ENCODE data around the gene PPP1R12A.
"Not testable (repeated sequence)": the region's sequence is repeated elsewhere in the genome, so short reads cannot be mapped to it uniquely, and the experiment has no call there.

The PPP1R12A gene

DNA sequence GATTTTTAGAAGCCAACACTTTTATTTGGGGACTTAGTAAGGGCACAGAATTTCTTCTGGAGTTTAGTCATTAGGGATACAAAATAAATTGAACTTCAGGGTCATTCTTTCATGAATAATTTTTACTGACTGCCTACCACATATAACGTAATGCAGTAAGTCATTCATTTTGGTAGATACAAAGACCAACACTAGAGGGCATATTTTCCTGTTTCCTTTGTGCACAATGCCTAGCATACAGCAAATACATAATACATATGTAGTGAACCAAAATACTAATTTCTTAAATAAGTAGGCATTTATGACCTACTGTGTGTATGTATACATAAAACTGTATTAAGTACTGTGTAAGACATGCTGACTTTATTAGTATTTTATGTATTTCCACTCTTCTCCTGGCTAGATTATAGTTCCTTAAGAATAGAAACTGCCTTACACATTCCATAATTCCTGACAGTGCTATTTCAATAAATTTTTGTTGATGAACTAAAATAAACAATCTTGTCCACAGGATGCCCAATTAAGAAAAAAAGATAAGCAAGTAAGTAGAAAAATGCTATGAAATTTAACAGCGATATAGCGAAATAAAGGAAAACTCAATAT lies 47.9 kb downstream of the PPP1R12A start:
- no peak for DNase-seq

DNA sequence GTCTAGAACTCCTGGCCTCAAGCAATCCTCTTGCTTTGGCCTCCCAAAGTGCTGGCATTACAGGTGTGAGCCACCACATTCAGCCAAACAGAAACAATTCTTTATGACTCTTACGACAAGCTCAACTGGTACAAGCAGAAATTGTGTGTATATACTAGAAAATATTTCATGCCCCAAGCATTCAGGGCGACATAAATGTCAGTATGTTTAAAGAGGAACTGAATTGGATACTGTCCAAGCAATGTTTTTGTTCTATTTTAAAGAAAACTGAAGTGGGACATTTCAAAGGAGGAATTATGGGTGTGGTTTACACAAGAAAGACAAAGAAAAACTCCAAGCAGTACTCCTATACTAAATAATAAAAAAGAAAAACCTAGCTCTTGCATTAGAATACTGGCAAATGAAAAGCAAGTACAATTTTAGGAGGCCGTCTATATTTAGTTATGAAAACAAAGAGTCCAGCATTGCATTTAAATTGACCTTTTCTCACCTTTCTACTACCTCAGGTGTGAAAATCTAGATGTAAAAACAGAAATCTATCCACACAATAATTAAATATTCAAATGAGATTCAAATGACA lies 48.9 kb downstream of the PPP1R12A start:
- no peak for DNase-seq

DNA sequence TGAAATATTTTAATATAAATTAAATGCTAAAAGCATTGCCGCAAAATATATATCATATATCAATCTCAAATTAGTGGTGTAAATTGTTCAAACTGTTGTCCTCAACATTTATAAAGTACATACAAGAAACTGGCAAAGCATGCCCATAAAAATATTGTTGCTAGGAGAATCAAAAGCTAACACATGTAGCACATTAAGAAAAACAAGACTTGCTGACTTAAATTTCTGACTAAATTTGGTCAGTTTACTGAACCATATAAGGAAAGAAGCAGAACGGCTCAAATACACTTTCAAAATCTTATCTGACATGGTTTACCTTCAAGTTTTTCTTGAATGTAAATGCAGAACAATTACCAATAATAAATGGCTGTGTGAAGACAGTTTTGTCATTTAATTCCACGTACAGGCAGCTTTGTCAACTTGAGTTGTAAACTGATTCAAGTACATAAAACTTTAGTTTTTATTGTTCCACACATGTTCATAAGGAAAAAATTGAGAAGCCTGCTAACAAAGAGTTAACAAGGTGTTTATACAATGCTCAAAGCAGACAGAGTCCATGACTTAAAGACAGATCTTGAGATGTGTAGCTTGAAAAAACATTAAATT lies 50.4 kb downstream of the PPP1R12A start:
- no peak for DNase-seq

DNA sequence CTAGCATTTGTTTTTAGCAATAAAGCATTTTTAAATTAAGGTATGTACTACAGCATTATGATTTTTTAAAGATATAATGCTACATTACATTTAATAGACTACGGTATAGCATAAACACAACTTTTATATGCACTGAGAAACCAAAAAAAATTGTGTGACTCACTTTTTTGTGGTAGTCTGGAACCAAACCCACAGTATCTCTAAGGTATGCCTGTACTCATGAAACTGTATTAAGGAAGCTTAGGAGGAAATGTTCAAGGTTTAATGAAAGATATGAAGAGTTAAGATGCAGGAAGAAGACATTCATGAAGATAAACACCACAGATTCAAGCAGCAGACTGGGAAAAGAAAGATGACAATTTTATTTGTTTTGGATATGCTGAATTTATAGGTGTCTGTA lies 51.7 kb downstream of the PPP1R12A start:
- DNase-seq, result no peak

DNA sequence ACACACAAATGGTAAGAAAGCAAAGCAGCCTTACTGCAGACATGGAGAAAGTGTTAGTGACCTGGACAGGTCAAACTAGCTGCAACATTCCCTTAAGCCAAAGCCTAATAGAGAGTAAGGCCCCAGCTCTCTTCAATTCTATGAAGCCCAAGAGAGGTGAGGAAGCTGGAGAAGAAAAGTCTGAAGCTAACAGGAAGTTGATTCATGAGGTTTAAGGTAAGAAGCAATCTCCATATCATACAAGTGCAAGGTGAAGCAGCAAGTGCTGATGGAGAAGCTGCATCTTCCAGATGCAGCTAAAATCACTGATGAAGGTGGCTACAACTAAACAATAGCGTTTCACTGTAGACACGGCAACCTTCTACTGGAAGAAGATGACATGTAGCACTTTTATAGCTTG lies 53.5 kb downstream of the PPP1R12A start:
- DNase-seq, result no peak

DNA sequence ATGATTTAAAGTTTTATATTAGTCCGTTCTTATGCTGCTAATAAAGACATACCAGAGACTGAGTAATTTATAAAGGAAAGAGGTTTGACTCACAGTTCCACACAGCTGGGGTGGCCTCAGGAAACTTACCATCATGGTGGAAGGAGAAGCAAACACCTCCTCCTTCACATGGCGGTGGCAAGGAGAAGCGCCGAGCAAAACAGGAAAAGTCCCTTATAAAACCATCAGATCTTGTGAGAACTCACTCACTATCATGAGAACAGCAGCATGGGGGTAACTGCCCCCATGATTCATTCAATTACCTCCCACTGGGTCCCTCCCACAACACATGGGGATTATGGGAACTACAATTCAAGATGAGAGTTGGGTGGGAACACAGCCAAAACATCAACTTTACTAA lies 56.4 kb downstream of the PPP1R12A start:
- not testable (repeated sequence) for DNase-seq

DNA sequence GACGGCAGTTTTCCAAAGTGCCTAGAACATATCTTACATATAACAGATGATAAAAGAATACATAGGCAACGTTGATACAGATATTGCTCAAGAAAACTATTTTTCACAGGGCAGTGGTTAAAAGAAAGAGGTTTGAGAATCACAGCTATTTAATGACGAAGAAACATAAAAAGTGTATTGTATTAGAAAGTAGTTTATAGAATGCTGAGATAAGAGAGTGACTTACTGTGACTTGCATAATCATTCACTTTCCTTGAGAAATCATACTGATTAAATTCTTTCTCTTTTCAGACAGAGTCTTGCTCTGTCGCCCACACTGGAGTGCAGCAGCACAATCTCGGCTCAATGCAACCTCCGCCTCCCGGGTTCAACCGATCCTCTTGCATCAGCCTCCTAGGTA lies 57.7 kb downstream of the PPP1R12A start:
- DNase-seq, result no peak

DNA sequence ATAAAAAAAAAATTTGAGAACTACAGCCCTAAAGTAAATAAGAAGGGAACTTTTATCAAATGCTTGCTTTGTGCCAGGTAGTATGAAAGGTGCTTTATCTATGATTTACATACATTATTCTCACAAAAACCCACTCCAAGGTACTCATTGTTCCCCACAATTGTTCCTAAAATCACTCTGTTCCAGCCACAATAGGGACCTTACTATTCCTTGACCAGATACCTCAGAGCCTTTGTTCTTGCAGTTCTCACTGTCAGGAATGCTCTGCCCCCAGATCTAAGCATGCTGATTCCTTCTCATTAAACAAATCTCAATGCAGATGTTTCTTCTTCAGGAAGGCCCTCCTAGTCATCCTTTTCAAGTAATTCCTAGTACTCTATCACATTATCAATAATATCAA lies 60.2 kb downstream of the PPP1R12A start:
- no peak for DNase-seq

DNA sequence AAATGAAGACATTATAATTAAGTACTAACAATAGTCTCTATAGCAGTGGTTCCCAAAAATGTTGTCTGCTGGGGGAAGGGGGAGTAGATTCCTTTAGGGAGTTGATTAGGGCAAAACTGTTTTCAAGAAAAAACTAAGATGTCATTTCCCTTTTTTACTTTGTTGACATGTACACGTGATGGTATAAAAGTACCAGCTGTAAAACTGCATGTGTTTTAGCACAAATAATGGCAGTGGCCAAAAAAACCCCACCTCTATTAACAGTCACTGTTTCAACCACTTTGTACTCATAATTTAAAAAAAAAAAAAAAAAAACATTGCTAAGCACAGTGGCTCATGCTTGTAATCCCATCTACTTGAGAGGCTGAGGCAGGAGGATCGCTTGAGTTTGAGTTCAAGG lies 61.7 kb downstream of the PPP1R12A start:
- no peak for DNase-seq

DNA sequence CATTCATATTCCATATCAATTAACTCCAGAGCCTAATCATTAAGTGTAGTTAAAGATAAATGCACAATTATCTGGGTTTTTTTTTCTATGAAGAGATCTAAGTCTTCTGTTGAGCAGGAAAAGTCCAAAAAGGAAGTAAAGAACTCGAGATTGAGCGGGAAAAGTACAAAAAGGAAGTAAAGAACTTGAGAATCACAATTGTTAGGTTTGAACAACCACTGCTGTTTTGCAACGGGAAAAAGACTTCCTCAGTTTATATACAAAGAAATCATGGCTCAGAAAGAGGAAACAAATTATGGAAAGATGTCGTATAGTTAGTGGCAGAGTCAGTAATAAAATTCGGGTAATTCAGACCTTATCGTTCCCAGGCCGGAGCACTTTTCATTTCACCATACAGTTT lies 63.3 kb downstream of the PPP1R12A start:
- no peak for DNase-seq

DNA sequence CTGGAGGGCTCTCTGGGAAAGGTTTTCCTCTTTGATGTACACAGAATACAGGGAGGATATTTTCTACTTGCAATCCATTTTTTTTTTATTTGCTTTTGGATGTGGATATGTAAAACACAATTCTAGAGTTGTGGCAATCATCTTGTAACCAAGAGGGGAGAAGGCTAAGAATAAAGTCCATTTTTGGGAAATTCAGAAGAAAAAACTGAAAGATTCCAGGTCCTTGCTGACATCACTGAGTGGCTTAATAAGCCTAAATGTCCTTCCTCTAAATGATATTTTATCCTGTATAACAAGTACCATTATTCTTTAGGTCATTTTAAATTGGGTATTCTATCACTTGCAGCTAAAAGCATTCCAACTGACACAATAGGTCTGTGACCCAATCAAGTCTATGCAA lies 64.0 kb downstream of the PPP1R12A start:
- no peak for DNase-seq

DNA sequence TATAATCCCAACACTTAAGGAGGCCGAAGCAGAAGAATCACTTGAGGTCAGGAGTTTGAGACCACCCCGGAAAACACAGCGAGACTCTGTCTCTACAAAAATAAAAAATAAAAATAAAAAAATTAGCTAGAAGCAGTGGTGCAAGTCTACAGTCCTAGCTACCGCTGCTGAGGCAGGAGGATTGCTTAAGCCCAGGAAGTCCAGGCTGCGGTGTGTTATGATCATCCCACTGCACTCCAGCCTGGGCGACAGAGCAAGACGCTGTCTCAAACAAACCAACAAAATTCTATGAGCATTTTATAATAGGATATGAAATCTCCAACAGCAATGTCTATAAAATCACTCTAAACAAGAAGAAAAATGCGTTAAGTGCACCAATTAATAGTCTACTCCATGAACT lies 75.3 kb downstream of the PPP1R12A start:
- no peak for DNase-seq

DNA sequence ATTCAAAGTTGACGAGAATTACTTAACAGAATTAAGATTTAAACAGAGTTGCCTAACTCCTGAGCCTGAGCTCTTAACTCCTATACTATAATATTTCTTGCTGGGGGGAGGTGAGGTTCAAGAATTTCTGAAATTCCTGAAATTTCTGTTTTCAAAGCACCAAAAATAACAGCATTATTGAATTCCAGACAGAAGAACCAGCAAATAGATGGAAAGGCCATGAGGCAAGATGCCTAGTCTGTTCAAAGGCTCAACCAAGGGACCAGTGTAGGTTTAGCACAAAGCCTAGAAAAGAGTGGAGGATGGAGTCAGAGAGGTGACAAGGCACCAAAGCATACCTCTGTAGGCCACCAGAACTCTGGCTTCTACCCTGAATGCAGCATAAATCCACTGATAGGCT lies 76.4 kb downstream of the PPP1R12A start:
- DNase-seq, result no peak

DNA sequence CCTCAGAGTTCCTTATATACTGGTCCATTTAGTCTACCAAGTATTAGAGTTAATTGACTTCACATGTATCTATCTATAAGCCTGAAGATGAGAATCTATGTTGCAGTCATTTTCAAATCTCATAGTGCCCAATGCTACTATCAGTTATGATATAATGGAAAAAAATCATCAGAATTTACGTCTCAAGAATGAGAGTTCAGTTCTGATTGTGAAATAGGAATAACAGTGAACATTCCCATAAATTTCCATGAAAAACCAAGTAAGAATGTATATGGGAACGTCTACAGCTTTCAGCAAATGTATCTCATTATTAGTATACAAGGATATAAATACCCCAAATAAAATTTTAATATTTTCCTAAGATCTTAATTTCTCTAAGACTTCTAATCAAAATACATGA lies 77.2 kb downstream of the PPP1R12A start:
- DNase-seq, result no peak

DNA sequence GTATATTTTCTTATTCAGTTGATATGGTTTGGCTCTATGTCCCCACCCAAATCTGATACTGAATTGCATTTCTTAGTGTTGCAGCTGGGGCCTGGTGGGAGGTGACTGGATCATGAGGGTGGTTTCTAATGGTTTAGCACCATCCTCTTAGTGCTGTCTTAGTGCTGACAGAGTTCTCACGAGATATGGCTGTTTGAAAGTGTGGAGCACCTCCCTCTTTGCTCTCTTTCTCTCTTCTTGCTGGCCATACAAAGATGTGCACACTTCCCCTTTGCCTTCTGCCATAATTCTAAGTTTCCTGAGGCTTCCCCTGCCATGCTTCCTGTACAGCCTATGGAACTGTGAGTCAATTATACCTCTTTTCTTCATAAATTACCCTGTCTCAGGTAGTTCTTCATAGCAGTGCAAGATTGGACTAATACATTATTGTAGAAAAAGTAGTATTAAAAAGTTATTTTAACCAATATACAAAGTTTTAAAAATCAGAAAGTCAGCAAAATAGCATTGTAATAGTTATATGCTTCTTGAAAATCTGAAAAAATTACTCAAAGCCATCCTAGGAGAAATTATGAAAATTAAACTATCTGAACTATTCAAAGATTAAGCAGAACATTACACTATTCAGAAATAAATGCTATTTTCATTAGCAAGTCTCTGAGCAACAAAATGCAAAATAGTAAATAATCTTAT lies 84.1 kb downstream of the PPP1R12A start:
- DNase-seq, result no peak

DNA sequence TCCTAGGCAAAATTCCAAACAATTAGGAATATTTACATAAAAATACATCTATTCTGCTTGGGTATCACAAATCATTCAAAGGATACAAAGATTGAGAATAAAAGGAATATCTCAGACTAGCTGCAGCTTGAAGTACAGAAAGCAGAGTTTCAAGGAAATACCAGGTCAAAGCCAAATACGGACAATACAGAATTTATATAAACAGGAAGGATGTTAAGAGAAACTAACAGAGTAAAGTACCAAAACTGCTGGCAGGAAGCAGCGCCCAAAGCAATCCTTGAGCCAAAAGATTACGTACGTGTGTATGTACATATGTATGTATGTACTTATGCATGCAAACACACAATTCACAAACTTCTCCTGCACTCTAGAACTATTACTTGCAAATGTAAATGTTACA lies 86.6 kb downstream of the PPP1R12A start:
- no peak for DNase-seq

DNA sequence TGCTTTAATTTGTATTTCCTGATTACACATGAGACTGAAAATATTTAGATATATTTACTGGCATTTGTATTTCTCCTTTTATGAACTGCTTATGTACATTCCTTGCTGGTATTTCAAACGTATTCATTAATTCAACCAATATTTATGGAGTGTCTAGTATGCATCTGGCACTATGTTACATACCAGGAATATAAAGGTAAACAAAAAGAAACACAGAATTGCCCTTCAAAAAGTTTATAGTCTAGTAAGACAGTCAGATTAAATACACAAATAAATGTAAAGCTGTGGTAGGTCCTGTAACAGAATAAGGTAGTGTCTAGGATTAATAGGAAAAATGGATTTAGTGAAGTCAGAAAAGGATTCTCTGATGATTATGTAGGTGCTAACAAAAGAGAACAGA lies 87.5 kb downstream of the PPP1R12A start:
- DNase-seq, result no peak

DNA sequence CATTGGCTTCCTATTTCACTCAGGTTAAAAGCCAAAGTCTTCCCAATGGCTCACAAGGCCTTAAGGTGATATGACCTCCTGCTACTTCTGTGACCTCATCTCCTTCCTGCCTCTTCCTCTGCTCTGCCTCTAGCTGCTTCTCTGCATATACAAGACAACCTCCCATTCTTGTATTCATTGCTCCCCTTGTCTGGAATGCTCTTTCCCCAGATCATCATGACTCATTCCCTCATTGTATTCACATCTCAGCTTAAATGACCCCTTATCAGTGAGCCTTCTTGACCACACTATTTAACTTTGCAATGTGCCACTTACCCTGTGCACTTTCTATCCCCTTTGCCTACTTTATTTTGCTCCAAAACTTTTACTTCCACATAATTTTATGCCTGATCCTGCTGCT lies 90.2 kb downstream of the PPP1R12A start:
- DNase-seq, result no peak

DNA sequence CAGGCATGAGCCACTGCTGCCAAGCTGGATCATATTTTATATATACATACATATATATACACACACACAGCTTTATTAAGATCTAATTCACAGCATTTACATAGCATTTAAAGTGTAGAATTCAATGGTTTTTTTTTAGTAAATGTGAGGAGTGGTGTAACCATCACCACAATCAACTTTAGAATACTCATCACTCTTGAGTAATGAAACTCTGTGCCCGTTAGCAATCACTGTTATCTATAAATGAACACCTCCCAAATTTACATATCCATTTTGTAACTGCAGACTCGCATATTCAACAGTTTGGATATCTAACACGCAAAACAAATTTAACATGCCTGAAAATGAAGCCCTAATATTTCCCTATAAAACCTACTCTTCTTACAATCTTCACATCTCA lies 90.9 kb downstream of the PPP1R12A start:
- DNase-seq, result no peak

DNA sequence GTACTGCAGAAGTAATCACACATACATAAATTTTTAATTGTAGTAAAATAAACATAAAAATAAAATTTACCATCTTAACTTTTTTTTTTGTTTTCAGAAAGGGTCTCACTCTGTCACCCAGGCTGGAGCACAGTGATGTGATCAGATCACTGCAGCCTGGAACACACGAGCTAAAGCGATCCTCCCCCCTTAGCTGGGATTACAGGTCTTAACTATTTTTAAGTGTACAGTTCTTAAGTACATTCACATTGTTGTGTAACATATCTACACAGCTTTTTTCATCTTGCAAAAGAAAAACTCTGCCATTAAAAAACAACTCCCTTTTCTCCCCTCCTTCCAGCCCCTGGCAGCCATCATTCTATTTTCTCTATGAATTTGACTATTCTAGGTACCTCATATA lies 92.3 kb downstream of the PPP1R12A start:
- no peak for DNase-seq

DNA sequence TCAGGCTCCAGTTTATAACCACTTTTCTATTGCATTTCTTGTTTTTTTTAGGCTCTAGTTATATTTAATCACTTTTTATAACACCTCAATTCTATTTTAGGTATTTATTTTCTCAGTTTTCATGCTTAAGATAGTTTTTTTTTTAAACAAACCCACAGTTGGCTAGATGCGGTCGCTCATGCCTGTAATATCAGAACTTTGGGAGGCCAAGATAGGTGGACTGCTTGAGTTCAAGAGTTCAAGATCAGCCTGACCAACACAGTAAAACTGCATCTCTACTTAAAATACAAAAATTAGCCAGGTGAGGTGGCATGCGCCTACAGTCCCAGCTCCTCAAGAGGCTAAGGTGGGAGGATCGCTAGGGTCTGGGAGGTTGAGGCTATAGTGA lies 93.0 kb downstream of the PPP1R12A start:
- DNase-seq, result no peak

DNA sequence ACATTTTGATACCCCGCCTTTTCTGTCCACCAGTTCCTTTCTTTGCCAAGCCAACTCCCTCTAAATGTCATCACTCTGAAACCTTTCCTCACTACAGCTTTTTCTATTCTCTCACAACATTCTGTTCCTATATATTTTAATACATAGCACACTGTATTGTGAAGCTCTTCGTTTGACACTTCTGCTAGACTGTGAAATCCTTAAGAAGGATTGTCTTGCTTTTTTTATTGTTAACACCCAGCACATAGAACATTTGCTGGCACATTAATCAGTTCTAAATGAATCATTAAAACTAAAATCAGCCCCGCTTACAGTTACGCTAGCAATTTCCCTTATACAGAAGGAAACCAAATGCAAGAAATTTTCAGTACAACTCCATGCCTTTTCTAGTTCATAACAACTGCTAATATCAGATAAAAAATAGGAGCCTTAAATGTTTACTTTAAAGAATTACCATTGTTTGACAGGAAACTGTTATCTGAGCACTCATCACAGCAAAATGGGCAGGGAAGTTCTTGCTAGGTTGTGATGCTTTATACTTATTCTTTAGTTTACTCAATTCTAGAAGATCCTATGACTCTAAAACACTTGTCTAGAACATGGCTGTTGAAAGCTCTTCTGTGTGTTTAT lies 93.5 kb downstream of the PPP1R12A start:
- DNase-seq, result no peak

DNA sequence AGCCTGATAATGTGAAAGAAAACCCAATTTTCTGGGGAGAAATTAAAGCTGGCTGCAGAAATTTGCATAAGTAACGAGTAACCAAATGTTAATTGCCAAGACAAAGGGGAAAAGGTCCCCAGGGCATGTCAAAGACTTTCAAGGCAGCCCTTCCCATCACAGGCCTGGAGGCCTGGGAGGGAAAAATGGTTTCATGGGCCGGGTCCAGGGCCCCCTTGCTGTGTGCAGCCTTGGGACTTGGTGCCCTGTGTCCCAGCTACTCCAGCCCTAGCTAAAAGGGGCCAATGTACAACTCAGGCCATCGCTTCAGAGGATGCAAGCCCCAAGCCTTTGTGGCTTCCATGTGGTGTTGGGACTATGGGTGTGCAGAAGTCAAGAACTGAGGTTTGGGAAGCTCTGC lies 96.5 kb downstream of the PPP1R12A start:
- no peak for DNase-seq

DNA sequence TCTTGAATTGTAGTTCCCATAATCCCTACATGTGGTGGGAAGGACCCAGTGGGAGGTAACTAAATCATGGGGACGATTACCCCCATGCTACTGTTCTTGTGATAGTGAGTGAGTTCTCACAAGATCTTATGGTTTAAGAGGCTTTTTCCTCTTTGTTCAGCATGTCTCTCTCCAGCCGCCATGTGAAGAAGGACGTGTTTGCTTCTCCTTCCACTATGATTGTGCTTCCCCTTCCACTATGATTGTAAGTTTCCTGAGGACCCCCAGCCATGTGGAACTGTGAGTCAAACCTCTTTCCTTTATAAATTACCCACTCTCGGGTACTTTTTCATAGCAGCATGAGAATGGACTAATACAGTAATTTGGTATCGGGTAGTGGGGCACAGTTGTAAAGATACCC lies 97.3 kb downstream of the PPP1R12A start:
- no peak for DNase-seq

Measured in activated CD8-positive, alpha-beta memory T cell treated with anti-CD3 and anti-CD28 coated beads, Interleukin-2, amount 50 U/mL, for 48 hours (primary cell).